Thyroid gland (tissue), 4 donors: ENCODE measurements around the gene PGAP3. TPM values are rescaled to one million over a fixed set of nuclear protein-coding genes. Genes with fewer than 3 reads are reported as not detected.
A peak's percentile ranks its signal among the peaks of the same experiment; 100 is the strongest.

ENCODE experiments used
- DNase-seq, 2 donors: peaks; one replicate each; pipeline ENCODE4 v3.0.0-alpha.2; 2019
- H3K27ac ChIP-seq, 3 donors: fragments of 200-600 bp; sonication (generic); 1 replicate in 2 of 3; 2 replicates in 1 of 3; pipeline ENCODE4 v1.5.1; 2016 to 2019; ENCODE audit warnings: mild to moderate bottlenecking in 1 of 3, moderate library complexity in 1 of 3
- H3K27me3 ChIP-seq: fragments of 200-600 bp; sonication (generic); one replicate; pipeline ENCODE4 v1.5.1; 2019
- H3K36me3 ChIP-seq, 2 donors: fragments of 200-600 bp; sonication (generic); one replicate each; pipeline ENCODE4 v1.5.1; 2016 to 2019
- H3K4me1 ChIP-seq, 2 donors: fragments of 200-600 bp; sonication (generic); one replicate each; pipeline ENCODE4 v1.5.1; 2017 to 2019
- H3K4me3 ChIP-seq, 3 donors: fragments of 200-600 bp; sonication (generic); replicated peaks in 1 of 3; 1 replicate in 2 of 3; 2 replicates in 1 of 3; pipeline ENCODE4 v1.5.1; 2016; ENCODE audit warnings: mild to moderate bottlenecking in 1 of 3
- H3K9me3 ChIP-seq: fragments of 200-600 bp; sonication (generic); one replicate; pipeline ENCODE4 v1.5.1; 2017
- CTCF ChIP-seq, 6 experiments: fragments of 200-600 bp in 3 of 6; fragments of 450-650 bp in 3 of 6; sonication (generic) in 3 of 6; IDR thresholded peaks; one replicate each; pipeline ENCODE4 v1.5.1; 2016 to 2019; ENCODE audit warnings: antibody characterized with exemption in 6 of 6, mild to moderate bottlenecking in 2 of 6, inconsistent platforms in 1 of 6, moderate library complexity in 1 of 6
- POLR2A ChIP-seq, 2 donors: fragments of 450-650 bp; IDR thresholded peaks; one replicate each; pipeline ENCODE4 v1.6.1; 2017; ENCODE audit warnings: antibody characterized with exemption in 2 of 2, mild to moderate bottlenecking in 2 of 2, moderate library complexity in 1 of 2
- WGBS, 2 donors: methylation state at CpG; one replicate each; pipeline ENCODE4 v1.1.5; 2017; 5-methylcytosine and 5-hydroxymethylcytosine counted together
- intact Hi-C: fragments of 100-400 bp; cut with DNase I; formaldehyde crosslinking; loops from one replicate; pipeline ENCODE4 v1.15.1; 2023
- total RNA-seq, 4 donors: library from RNA; depleted of rRNA; stranded (reverse); fragments of >200 nt; gene quantifications; one replicate each; pipeline ENCODE4 v1.2.3, GENCODE V29; 2016

The PGAP3 gene
- total RNA-seq, 4 donors from 2014 or later: 55.6 to 88.1 (median 72.7) TPM

GRCh38 chr17:39653662-39654331 is 34.1 kb downstream of the PGAP3 start:
- no peak overlapping the region for H3K4me3 ChIP-seq
- peak; percentile 54 to 70 for DNase-seq
- peak; percentile 41 to 86 (median 51) for TF ChIP-seq CTCF (IDR thresholded peaks at IDR 0.05)
- TF ChIP-seq POLR2A (IDR thresholded peaks at IDR 0.05): no peak
- H3K27ac ChIP-seq: no peak overlapping the region
- no peaks in the 10 kb centered on the region for H3K36me3 ChIP-seq
- intact Hi-C loops: no loop called here
- H3K9me3 ChIP-seq: no peaks in the 10 kb centered on the region
- no peaks in the 10 kb centered on the region for H3K27me3 ChIP-seq
- WGBS, 2 donors: 71% methylated on average over 14 of the region's 14 CpGs
- peaks cover 6 to 19% of the 10 kb centered on the region in 2 donors for H3K4me1 ChIP-seq

- no peak overlapping the region for H3K27ac ChIP-seq
- WGBS, 2 donors: 90 to 91% methylated on average over 6 to 12 of the region's 12 CpGs
- no peaks in the 10 kb centered on the region for H3K36me3 ChIP-seq
- H3K27me3 ChIP-seq: no peaks in the 10 kb centered on the region
- H3K4me3 ChIP-seq: no peak overlapping the region
- TF ChIP-seq POLR2A (IDR thresholded peaks at IDR 0.05): no peak
- TF ChIP-seq CTCF (IDR thresholded peaks at IDR 0.05): no peak
- H3K9me3 ChIP-seq: no peaks in the 10 kb centered on the region
- DNase-seq: no peak
- intact Hi-C loops: no loop called here
- H3K4me1 ChIP-seq: peaks cover 6 to 19% of the 10 kb centered on the region in 2 donors
Observed at GRCh38 chr17:39653316-39653661, 34.6 kb downstream of the PGAP3 start.

- peaks cover 6 to 19% of the 10 kb centered on the region in 2 donors for H3K4me1 ChIP-seq
- intact Hi-C loops: no loop called here
Observed at GRCh38 chr17:39652587-39653315, 35.1 kb downstream of the PGAP3 start.

GRCh38 chr17:39651923-39652586 is 35.8 kb downstream of the PGAP3 start:
- Histone ChIP-seq H3K4me1 (peaks cover 6 to 19% of the 10 kb centered on the region in 2 donors), H3K9me3 (no peaks in the 10 kb centered on the region), H3K27ac (peak overlapping the region in 1 of 3 donors; percentile 2), H3K4me3 (no peak overlapping the region), H3K36me3 (no peaks in the 10 kb centered on the region), H3K27me3 (no peaks in the 10 kb centered on the region)
- TF ChIP-seq CTCF (IDR thresholded peaks at IDR 0.05) (no peak), POLR2A (IDR thresholded peaks at IDR 0.05) (no peak)
- no peak for DNase-seq
- WGBS, 2 donors: 79 to 83% methylated on average over 8 of the region's 8 CpGs
- intact Hi-C loops: no loop called here

More at GRCh38 chr17:39652587-39653315, 35.1 kb downstream of the PGAP3 start:
- Histone ChIP-seq H3K36me3 (no peaks in the 10 kb centered on the region), H3K9me3 (no peaks in the 10 kb centered on the region), H3K4me3 (no peak overlapping the region), H3K27ac (no peak overlapping the region), H3K27me3 (no peaks in the 10 kb centered on the region)
- no peak for DNase-seq
- no peak for TF ChIP-seq POLR2A (IDR thresholded peaks at IDR 0.05)
- no peak for TF ChIP-seq CTCF (IDR thresholded peaks at IDR 0.05)
- 64 to 83% methylated on average over 6 to 7 of the region's 7 CpGs for WGBS, 2 donors
